Measurements from ENCODE around the gene CD6. TPM values are rescaled to one million over a fixed set of nuclear protein-coding genes. Genes with fewer than 3 reads are reported as not detected.

Gene CD6
- total and polyA plus RNA-seq, 2 of the 8 experiments (the other 6 are each of a cell fraction or from before 2014, with no cell fraction given), result 0.03 TPM; not detected in 1

- Histone ChIP-seq H3K14ac (ENCODE audit: insufficient read length) (no peak overlapping the region), H3K27ac (ENCODE audit: low read depth, low read length) (no peak overlapping the region), H2AFZ (ENCODE audit: low read length) (no peak overlapping the region), H2BK120ac (replicated peaks; ENCODE audit: low read depth, low read length) (no peak overlapping the region), H2AK5ac (ENCODE audit: low read depth, low read length) (no peak overlapping the region), H3K23ac (ENCODE audit: insufficient read length) (no peak overlapping the region), H2BK12ac (ENCODE audit: low read depth, low read length) (no peak overlapping the region), H4K5ac (ENCODE audit: insufficient read length, low read depth, low read length) (no peak overlapping the region), H3K23me2 (ENCODE audit: low read depth, low read length) (peaks cover 15% of the 10 kb centered on the region; the same call in 1 of the 2 replicates), H3K79me2 (ENCODE audit: control insufficient read depth in 1 of 2, insufficient read depth in 2 of 2, low read length in 2 of 2) (no peaks in the 10 kb centered on the region), H2BK5ac (ENCODE audit: low read depth, low read length) (no peak overlapping the region), H3K56ac (replicated peaks; ENCODE audit: insufficient read length, low read depth, low read length) (no peak overlapping the region), H3K4ac (replicated peaks; ENCODE audit: insufficient read length, low read depth, low read length) (no peak overlapping the region), H4K20me1 (replicated peaks in 1 of 2; ENCODE audit: control insufficient read depth in 1 of 2, insufficient read depth in 2 of 2, low read length in 2 of 2) (no peaks in the 10 kb centered on the region), H4K91ac (replicated peaks; ENCODE audit: insufficient read length, low read length) (no peak overlapping the region), H3K27me3 (replicated peaks in 1 of 4; ENCODE audit: control insufficient read depth in 3 of 4, extremely low read depth in 1 of 4, insufficient read depth in 3 of 4, low read length in 3 of 4) (peaks cover 0 to 6% (median 4%) of the 10 kb centered on the region in 4 experiments; a peak in 3 of 7 replicates), H3K18ac (ENCODE audit: extremely low read depth, low read length) (no peak overlapping the region), H2BK15ac (ENCODE audit: low read length) (no peak overlapping the region), H4K8ac (ENCODE audit: extremely low read depth, insufficient read depth, low read length) (no peak overlapping the region), H3K4me3 (ENCODE audit: extremely low read depth in 1 of 4, insufficient read depth in 2 of 4, low read depth in 3 of 4, low read length in 4 of 4) (no peak overlapping the region), H3K36me3 (ENCODE audit: control insufficient read depth in 2 of 4, insufficient read depth in 4 of 4, low read length in 3 of 4) (no peaks in the 10 kb centered on the region), H2BK20ac (ENCODE audit: low read length) (no peak overlapping the region), H3K9me3 (ENCODE audit: insufficient read depth in 2 of 2, low read depth in 1 of 2, low read length in 1 of 2) (no peaks in the 10 kb centered on the region), H3K4me1 (replicated peaks in 1 of 4; ENCODE audit: control insufficient read depth in 3 of 4, insufficient read depth in 4 of 4, low read length in 3 of 4) (peaks cover 0 to 8% (median 4%) of the 10 kb centered on the region in 4 experiments; a peak in 4 of 7 replicates), H3K4me2 (ENCODE audit: insufficient read depth in 1 of 2, low read depth in 2 of 2, low read length in 2 of 2) (no peak overlapping the region), H3K9ac (replicated peaks in 1 of 4; ENCODE audit: extremely low read depth in 1 of 4, low read depth in 3 of 4, low read length in 3 of 4) (no peak overlapping the region), H3K79me1 (ENCODE audit: low read depth, low read length) (no peaks in the 10 kb centered on the region)
- no peak for FAIRE-seq
- TF ChIP-seq GTF2F1 (IDR thresholded peaks at IDR 0.05; ENCODE audit: borderline replicate concordance, low read depth, low read length), result no peak
- TF ChIP-seq SUZ12 (IDR thresholded peaks at IDR 0.05; ENCODE audit: low read length), result no peak
- TF ChIP-seq SAP30 (IDR thresholded peaks at IDR 0.05; ENCODE audit: insufficient read depth, insufficient replicate concordance, low read length), result no peak
- ChIA-PET POLR2A (ENCODE audit: partially characterized antibody) (no interaction called here), CTCF (ENCODE audit: partially characterized antibody) (interaction anchor here (2.9 kb wide), 1 partner anchor 14 kb away, joined by 11 read pairs; no protein-coding TSS in a partner anchor)
- no peak for DNase-seq (ENCODE audit: low read depth in 1 of 2, low spot score in 2 of 2)
- 76% methylated on average over 5 of the region's 5 CpGs; no CpG with 5 or more reads in 1 of the 2 experiments for WGBS, 2 experiments (ENCODE audit: extremely low coverage in 1 of 2, insufficient coverage in 1 of 2, insufficient read length in 1 of 2, insufficient replicate concordance in 2 of 2, low coverage in 1 of 2, low lambda C conversion rate in 2 of 2, missing lambda C conversion rate in 1 of 2)
These were observed 15.9 kb upstream of the CD6 start for GRCh38 chr11:60955571-60955970.

All from H1 (cell line).